RCC 7860 (cell line): ENCODE data around the gene TOMM20L.

Experiments used
- DNase-seq: peaks from one replicate; pipeline ENCODE4 v3.0.0-alpha.2; 2015; ENCODE audit warnings: low spot score
- FAIRE-seq: peaks from 2 replicates; lab custom pipeline; 2012; peaks lifted over from hg19 to GRCh38; lab: Jason Lieb, UNC

TOMM20L gene

DNA sequence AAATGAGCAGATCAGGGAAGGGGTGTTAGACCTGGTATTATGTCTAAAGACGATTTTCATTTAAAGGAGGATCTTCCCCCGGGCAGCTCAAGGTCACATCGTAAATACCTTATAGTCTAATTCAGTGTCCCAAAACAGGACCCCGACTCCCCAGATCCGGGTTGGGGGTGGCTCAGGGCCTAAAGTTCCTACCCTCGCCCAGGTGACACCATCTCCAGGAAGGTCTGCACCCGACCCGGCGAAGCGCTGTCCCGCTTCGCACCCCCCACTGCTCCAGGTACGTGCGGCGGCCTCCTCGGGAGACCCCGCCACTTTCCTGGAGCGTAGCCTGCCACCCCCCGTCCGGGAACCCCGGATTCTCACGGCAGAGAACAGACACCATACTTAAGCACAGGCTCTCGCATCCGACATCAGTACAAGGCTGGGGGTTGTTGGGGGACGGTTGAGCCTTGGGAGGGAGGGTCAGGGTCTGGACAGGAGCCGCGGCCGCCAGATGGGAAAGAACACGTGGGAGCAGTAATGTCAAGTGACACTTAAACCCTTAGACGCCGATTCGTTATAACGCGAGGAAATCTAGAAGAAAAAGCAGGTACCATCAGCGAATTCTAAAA is 31.0 kb downstream of the TOMM20L start:
- DNase-seq (peak; percentile 25), FAIRE-seq (no peak)

DNA sequence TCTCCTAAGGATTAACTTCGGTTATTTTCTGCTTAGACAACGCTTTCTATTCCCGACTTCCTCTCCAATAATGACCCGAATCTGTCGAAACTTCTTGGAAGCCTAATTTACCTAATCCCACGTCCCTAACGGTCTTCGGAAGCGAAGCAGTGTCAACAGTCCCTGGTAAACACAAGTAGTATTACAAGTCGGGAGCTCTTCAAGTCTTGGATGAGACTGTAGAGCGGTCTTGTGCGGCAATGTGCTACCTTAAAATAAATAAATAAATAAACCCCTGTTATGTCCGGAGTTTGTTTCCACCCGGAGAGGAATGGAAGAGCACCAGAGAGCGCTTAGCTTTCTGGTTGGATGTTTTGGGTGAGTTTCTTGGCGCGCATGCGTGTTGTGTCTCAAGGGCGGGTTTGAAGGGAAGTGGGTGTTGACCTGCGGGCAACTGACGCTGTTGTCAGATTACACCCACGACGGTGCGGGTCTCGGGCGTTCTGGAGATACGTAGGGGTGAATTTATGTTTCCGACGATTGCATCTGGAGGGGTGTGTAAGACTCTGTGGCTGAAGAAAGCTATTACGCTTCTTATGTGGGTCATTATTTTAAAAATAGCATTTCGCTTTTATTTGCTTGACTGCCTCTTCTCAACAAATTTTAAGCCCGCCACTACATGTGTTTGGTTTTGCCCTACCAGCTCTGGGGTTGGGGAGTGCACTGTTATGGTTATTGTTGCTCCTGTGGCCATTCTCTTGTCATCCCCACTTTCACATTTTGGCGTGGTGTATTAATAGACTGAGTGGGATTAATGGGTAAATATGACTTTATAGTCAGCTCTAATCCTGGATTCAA is 31.8 kb downstream of the TOMM20L start, which contains the start of the genes KIAA0586 and TIMM9:
KIAA0586 (plus strand) TSS at position 439 of the 837 bp plus-strand sequence. CDS start 546 bp downstream, outside the sequence.
TIMM9 (minus strand) TSS at position 251 of the 837 bp plus-strand sequence. CDS start 15,586 bp downstream, outside the sequence.
- peak; percentile 89 for DNase-seq
- FAIRE-seq: peak; percentile 46

DNA sequence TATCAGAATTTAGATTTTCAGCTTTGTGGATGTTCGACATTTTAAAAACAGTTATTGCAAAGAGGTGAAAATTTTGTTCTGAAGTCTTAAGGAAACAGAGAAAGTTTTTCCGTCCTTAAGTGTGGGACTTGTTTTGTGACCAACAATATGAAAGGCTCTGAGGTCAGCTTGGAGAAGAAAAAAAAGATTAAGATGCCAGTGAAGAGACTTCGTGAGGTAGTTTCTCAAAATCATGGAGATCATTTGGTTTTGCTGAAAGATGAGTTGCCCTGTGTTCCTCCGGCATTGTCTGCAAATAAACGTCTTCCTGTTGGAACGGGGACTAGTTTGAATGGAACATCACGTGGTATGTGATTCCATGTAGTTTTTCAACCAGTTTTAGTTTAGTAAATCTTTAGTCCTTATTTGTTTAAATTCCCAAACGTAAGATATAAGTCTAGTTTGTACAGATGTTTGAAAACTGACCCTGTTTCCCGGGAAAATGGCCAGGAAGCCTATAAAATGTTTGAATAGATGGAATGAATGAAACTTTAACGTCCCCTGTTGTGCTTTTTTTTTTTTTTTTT is 32.5 kb downstream of the TOMM20L start:
- no peak for FAIRE-seq
- DNase-seq: no peak

DNA sequence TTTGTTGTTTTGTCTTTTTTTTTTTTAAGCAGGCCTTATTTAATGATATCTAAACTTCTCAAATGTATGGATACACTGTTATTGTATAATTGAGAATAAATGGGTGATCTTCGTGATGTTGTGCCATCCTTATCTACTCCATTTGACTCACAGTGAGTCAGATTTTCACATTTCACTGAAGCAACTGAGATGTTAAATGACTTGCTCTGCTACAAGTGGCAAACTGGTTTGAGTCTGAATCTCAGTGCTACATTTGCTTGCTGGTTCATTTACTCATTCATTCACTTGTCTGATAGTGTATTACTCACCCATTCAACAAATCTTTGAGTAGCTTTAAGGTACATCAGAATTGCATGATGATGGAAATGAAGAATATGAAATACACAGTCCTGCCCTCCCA is 34.4 kb downstream of the TOMM20L start:
- peak; percentile 46 for DNase-seq
- FAIRE-seq: peak; percentile 62

DNA sequence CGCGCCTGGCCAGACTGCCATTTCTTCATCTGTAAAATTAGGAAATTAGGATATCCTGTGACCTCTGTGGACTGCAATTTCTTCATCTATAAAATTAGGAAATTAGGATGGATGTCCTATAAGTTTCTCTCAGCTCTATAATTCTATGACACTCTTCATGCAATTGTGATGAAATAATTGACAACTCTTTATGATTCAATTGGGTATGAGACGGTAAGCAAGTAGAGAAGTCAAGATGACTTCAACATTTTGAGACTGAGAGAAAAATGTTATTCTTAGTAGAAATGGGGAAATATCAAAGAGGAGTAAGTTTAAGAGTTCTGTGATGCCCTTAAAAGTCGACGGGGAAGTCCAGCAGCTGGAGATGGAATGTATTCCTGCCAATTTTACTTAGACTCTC is 43.7 kb downstream of the TOMM20L start:
- DNase-seq (no peak), FAIRE-seq (no peak)

DNA sequence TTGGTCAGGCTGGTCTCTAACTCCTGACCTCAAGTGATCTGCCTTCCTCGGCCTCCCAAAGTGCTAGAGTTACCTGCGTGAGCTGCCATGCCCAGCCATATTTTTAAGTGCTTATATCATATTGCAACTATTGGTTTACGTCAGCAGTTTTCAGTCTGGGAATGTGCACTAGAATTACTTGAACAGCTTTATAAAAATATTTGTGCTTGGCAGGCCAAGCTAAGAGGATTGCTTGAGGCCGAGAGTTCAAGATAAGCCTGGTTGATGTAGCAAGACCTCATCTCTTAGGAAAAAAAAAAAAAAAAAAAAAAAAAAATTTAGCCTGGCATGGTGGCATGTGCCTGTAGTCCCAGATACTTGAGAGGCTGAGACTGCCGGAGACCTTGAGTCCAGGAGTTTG is 48.9 kb downstream of the TOMM20L start:
- FAIRE-seq: no peak
- no peak for DNase-seq

DNA sequence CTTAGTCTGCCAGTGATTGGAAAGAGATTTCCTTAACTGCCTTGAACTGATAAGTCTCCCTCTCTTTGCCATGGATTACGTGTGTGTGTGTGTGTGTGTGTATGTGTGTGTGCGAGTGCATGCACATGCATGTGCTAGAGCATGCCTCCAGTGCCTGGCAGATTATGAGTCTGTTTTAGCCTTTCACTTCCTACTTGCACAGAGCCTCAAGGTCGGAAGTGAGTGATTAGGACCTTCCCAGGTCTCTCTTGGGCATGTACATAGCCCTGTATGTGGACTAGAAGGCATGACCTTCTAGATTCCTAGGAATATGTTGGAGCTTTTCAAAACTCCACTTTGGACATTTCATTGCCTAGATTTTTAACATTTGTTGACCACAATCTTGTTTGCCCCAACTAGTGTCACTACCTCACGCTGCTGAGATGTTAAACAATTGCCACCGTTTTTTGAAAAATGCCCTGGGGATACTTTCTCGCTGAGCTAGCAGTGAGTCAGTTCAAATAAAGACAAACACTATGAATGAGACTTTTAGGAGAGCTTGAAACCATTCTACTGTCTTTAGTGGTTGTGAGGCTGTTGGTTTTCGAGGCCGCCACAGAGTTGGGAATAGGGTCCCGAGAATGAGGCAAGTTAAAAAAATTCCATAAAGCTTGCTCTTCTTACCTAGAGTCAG is 60.0 kb downstream of the TOMM20L start:
- FAIRE-seq: no peak
- DNase-seq: no peak
